ENCODE results near the gene OTOG.
A peak's percentile ranks its signal among the peaks of the same experiment; 100 is the strongest.

The OTOG gene

GRCh38 chr11:17518366-17518765 lies 28.7 kb upstream of the OTOG start:
- no peak for DNase-seq (ENCODE audit: low read depth)

GRCh38 chr11:17519061-17519885 lies 27.8 kb upstream of the OTOG start:
- DNase-seq (ENCODE audit: low read depth) = no peak

- no peak for DNase-seq (ENCODE audit: low read depth)
These were observed 25.8 kb upstream of the OTOG start for GRCh38 chr11:17521106-17521900.

- DNase-seq (ENCODE audit: low read depth) = no peak
These were observed 24.4 kb upstream of the OTOG start for GRCh38 chr11:17522655-17523054.

GRCh38 chr11:17524221-17524620 lies 22.8 kb upstream of the OTOG start:
- DNase-seq (ENCODE audit: low read depth) = no peak

- no peak for DNase-seq (ENCODE audit: low read depth)
These were observed 21.5 kb upstream of the OTOG start for GRCh38 chr11:17525570-17525969.

- no peak for DNase-seq (ENCODE audit: low read depth)
These were observed 20.7 kb upstream of the OTOG start for GRCh38 chr11:17526326-17526725.

- no peak for DNase-seq (ENCODE audit: low read depth)
These were observed 20.0 kb upstream of the OTOG start for GRCh38 chr11:17526931-17527627.

- no peak for DNase-seq (ENCODE audit: low read depth)
These were observed 19.4 kb upstream of the OTOG start for GRCh38 chr11:17527628-17527995.

- DNase-seq (ENCODE audit: low read depth) = no peak
These were observed 18.8 kb upstream of the OTOG start for GRCh38 chr11:17528181-17528691.

- DNase-seq (ENCODE audit: low read depth) = no peak
These were observed 17.9 kb upstream of the OTOG start for GRCh38 chr11:17528906-17529843.

- no peak for DNase-seq (ENCODE audit: low read depth)
These were observed 17.2 kb upstream of the OTOG start for GRCh38 chr11:17529844-17530185.

GRCh38 chr11:17531071-17531600 lies 15.9 kb upstream of the OTOG start:
- DNase-seq (ENCODE audit: low read depth) = no peak

GRCh38 chr11:17531636-17532113 lies 15.4 kb upstream of the OTOG start:
- peak; percentile 13 for DNase-seq (ENCODE audit: low read depth)

GRCh38 chr11:17532784-17533183 lies 14.3 kb upstream of the OTOG start:
- no peak for DNase-seq (ENCODE audit: low read depth)

- DNase-seq (ENCODE audit: low read depth) = no peak
These were observed 13.7 kb upstream of the OTOG start for GRCh38 chr11:17533341-17533740.

- no peak for DNase-seq (ENCODE audit: low read depth)
These were observed 13.2 kb upstream of the OTOG start for GRCh38 chr11:17533778-17534415.

- no peak for DNase-seq (ENCODE audit: low read depth)
These were observed 11.6 kb upstream of the OTOG start for GRCh38 chr11:17535488-17535887.

- DNase-seq (ENCODE audit: low read depth) = no peak
These were observed 9.8 kb upstream of the OTOG start for GRCh38 chr11:17537261-17537660.

- no peak for DNase-seq (ENCODE audit: low read depth)
These were observed 9.0 kb upstream of the OTOG start for GRCh38 chr11:17538054-17538453.

- no peak for DNase-seq (ENCODE audit: low read depth)
These were observed 8.3 kb upstream of the OTOG start for GRCh38 chr11:17538731-17539130.
